SU-DHL-6 (cell line): ENCODE results near the gene LCP1.

Source experiments
- H2AFZ ChIP-seq: fragments of 200-600 bp; sonication (generic); 2 replicates; pipeline ENCODE4 v1.6.1; 2014; ENCODE audit warnings: low read depth, mild to moderate bottlenecking, moderate library complexity, mixed read lengths, antibody characterized with exemption, low read length; ENCODE audit not compliant: severe bottlenecking
- H3F3A ChIP-seq: fragments of 200-600 bp; shearing (Covaris generic); 2 replicates; pipeline ENCODE4 v1.6.0; 2016; ENCODE audit warnings: antibody characterized with exemption, mild to moderate bottlenecking; ENCODE audit not compliant: insufficient read depth
- H3K27ac ChIP-seq: fragments of 200-600 bp; sonication (generic); 2 replicates; pipeline ENCODE4 v1.5.1; 2016; ENCODE audit warnings: low read depth, mild to moderate bottlenecking, low read length, moderate library complexity, mixed read lengths
- H3K27me3 ChIP-seq: fragments of 200-600 bp; sonication (generic), shearing (Covaris generic); 2 replicates; pipeline ENCODE4 v1.6.0; 2014; ENCODE audit warnings: mild to moderate bottlenecking, low read length
- H3K36me3 ChIP-seq: fragments of 200-600 bp; sonication (generic); 2 replicates; pipeline ENCODE4 v1.6.1; 2014; ENCODE audit warnings: mild to moderate bottlenecking, low read length, mixed read lengths
- H3K4me2 ChIP-seq: fragments of 300-600, 200-600 bp; shearing (Covaris generic), sonication (generic); 2 replicates; pipeline ENCODE4 v1.6.0; 2014; ENCODE audit warnings: low read length, low read depth, mild to moderate bottlenecking; ENCODE audit not compliant: poor library complexity, severe bottlenecking
- H3K4me3 ChIP-seq: fragments of 200-600 bp; sonication (generic); 2 replicates; pipeline ENCODE4 v1.5.1; 2014; ENCODE audit warnings: antibody characterized with exemption, low read length, mild to moderate bottlenecking, mixed read lengths; ENCODE audit not compliant: insufficient read depth, poor library complexity, severe bottlenecking
- H3K79me2 ChIP-seq: fragments of 200-600 bp; sonication (generic); 2 replicates; pipeline ENCODE4 v1.6.1; 2014; ENCODE audit warnings: mild to moderate bottlenecking, low read length, moderate library complexity; ENCODE audit not compliant: insufficient read depth
- H3K9ac ChIP-seq: fragments of 200-600 bp; sonication (generic); 2 replicates; pipeline ENCODE4 v1.7.0; 2014; ENCODE audit warnings: mild to moderate bottlenecking, low read length
- H3K9me2 ChIP-seq: fragments of 200-600 bp; sonication (generic); replicated peaks from 2 replicates; pipeline ENCODE4 v1.6.1; 2014; ENCODE audit warnings: low read length; ENCODE audit not compliant: insufficient read depth
- H3K9me3 ChIP-seq: fragments of 200-600 bp; sonication (generic); 2 replicates; pipeline ENCODE4 v1.6.1; 2014; ENCODE audit warnings: low read length, mixed read lengths; ENCODE audit not compliant: insufficient read depth
- H4K20me1 ChIP-seq: fragments of 200-600 bp; sonication (generic); 2 replicates; pipeline ENCODE4 v1.6.1; 2014; ENCODE audit warnings: low read depth, mild to moderate bottlenecking, antibody characterized with exemption, low read length, moderate library complexity, mixed read lengths
- CTCF ChIP-seq: fragments of 200-600 bp; sonication (generic); IDR thresholded peaks from one replicate; pipeline ENCODE4 v1.5.1; 2017; ENCODE audit warnings: antibody characterized with exemption, mild to moderate bottlenecking, low read length, moderate library complexity; ENCODE audit not compliant: insufficient read depth, poor library complexity, severe bottlenecking
- EZH2phosphoT487 ChIP-seq: fragments of 200-600 bp; sonication (generic), shearing (Covaris generic); conservative IDR thresholded peaks from 2 replicates; pipeline ENCODE4 v1.6.1; 2018; ENCODE audit warnings: mild to moderate bottlenecking, antibody characterized with exemption, low read length, moderate library complexity, mixed read lengths

LCP1 gene

GRCh38 chr13:46129124-46129523 lies 52.9 kb downstream of the LCP1 start:
- Histone ChIP-seq H4K20me1 (peaks cover 36% of the 10 kb centered on the region), H3K9me2 (no peaks in the 10 kb centered on the region), H3K4me3 (no peak overlapping the region), H3K27ac (no peak overlapping the region), H3K4me2 (no peak overlapping the region), H2AFZ (no peak overlapping the region), H3K79me2 (no peaks in the 10 kb centered on the region), H3K9me3 (no peaks in the 10 kb centered on the region), H3K36me3 (peaks cover 71% of the 10 kb centered on the region), H3K27me3 (no peaks in the 10 kb centered on the region), H3K9ac (no peak overlapping the region), H3F3A (peaks cover 85% of the 10 kb centered on the region)
- TF ChIP-seq CTCF: no peak
- no peak for TF ChIP-seq EZH2phosphoT487

- Histone ChIP-seq H4K20me1 (peaks cover 35% of the 10 kb centered on the region), H3K27ac (no peak overlapping the region), H3K4me2 (no peak overlapping the region), H2AFZ (no peak overlapping the region), H3K36me3 (peaks cover 57% of the 10 kb centered on the region), H3K79me2 (no peaks in the 10 kb centered on the region), H3K9me2 (no peaks in the 10 kb centered on the region), H3F3A (peaks cover 83% of the 10 kb centered on the region), H3K9ac (no peak overlapping the region), H3K27me3 (no peaks in the 10 kb centered on the region), H3K4me3 (no peak overlapping the region), H3K9me3 (no peaks in the 10 kb centered on the region)
- TF ChIP-seq EZH2phosphoT487 (no peak), CTCF (no peak)
Observed at GRCh38 chr13:46127358-46128023, 54.5 kb downstream of the LCP1 start.

GRCh38 chr13:46126552-46127357 lies 55.2 kb downstream of the LCP1 start:
- Histone ChIP-seq H3K79me2 (no peaks in the 10 kb centered on the region), H3K36me3 (peaks cover 49% of the 10 kb centered on the region), H3K27me3 (no peaks in the 10 kb centered on the region), H3K9me2 (no peaks in the 10 kb centered on the region), H3F3A (peaks cover 81% of the 10 kb centered on the region), H2AFZ (no peak overlapping the region), H3K4me2 (no peak overlapping the region), H4K20me1 (peaks cover 29% of the 10 kb centered on the region), H3K9me3 (no peaks in the 10 kb centered on the region), H3K9ac (no peak overlapping the region), H3K27ac (no peak overlapping the region), H3K4me3 (no peak overlapping the region)
- TF ChIP-seq EZH2phosphoT487 (no peak), CTCF (peak; percentile 66)
